Measurements from ENCODE around the gene NUP155. TPM values are rescaled to one million over a fixed set of nuclear protein-coding genes. Genes with fewer than 3 reads are reported as not detected.

Gene NUP155
- total RNA-seq: 26.0 and 28.8 TPM in 2 replicates

GRCh38 chr5:37370864-37371726 lies at the start of gene NUP155:
TSS of gene NUP155 (minus strand) at chr5:37371106. CDS start at chr5:37370977, 129 bp downstream.

GRCh38 chr5:37379100-37379628 lies 8.3 kb upstream of the NUP155 start, which contains the start of gene WDR70:
TSS of gene WDR70 (plus strand) at chr5:37379318. CDS start at chr5:37379368, 50 bp downstream.

GRCh38 chr5:37248970-37249814 lies 121.7 kb downstream of the NUP155 start, which contains the start of gene CPLANE1:
TSS of gene CPLANE1 (minus strand) at chr5:37249376. CDS start at chr5:37247698, 1,678 bp downstream.

Other genes with a start within 250 kb of the NUP155 start
- gene CPLANE1, start 121.7 kb downstream of the NUP155 start, total RNA-seq: 8.7 and 9.2 TPM in 2 replicates
- gene WDR70, start 8.2 kb upstream of the NUP155 start, total RNA-seq: 18.1 and 19.4 TPM in 2 replicates

Measured in tracheal epithelial cell (primary cell).